Activated T-cell treated with anti-CD3 and anti-CD28 coated beads for 4 hours (primary cell): ENCODE measurements around the gene ITGB5.

Experiments used
- DNase-seq: peaks from one replicate; pipeline ENCODE4 v3.0.0-alpha.2; 2020

Gene ITGB5

GRCh38 chr3:124858275-124858674 lies 28.9 kb downstream of the ITGB5 start:
- DNase-seq = no peak

- no peak for DNase-seq
Observed at GRCh38 chr3:124856677-124857076, 30.5 kb downstream of the ITGB5 start.

GRCh38 chr3:124854009-124854408 lies 33.2 kb downstream of the ITGB5 start:
- no peak for DNase-seq

- no peak for DNase-seq
Observed at GRCh38 chr3:124853446-124853845, 33.7 kb downstream of the ITGB5 start.

- DNase-seq = no peak
Observed at GRCh38 chr3:124851905-124852304, 35.3 kb downstream of the ITGB5 start.

GRCh38 chr3:124851136-124851535 lies 36.0 kb downstream of the ITGB5 start:
- DNase-seq = no peak

GRCh38 chr3:124850633-124851032 lies 36.5 kb downstream of the ITGB5 start:
- no peak for DNase-seq

- no peak for DNase-seq
Observed at GRCh38 chr3:124850212-124850611, 37.0 kb downstream of the ITGB5 start.

- no peak for DNase-seq
Observed at GRCh38 chr3:124848300-124848699, 38.9 kb downstream of the ITGB5 start.

- DNase-seq = no peak
Observed at GRCh38 chr3:124847863-124848262, 39.3 kb downstream of the ITGB5 start.

GRCh38 chr3:124847051-124847450 lies 40.1 kb downstream of the ITGB5 start:
- no peak for DNase-seq

- DNase-seq = no peak
Observed at GRCh38 chr3:124846189-124846588, 41.0 kb downstream of the ITGB5 start.

GRCh38 chr3:124845406-124845805 lies 41.8 kb downstream of the ITGB5 start:
- DNase-seq = no peak

- no peak for DNase-seq
Observed at GRCh38 chr3:124843506-124844177, 43.5 kb downstream of the ITGB5 start.

GRCh38 chr3:124843047-124843446 lies 44.1 kb downstream of the ITGB5 start:
- DNase-seq = no peak

- no peak for DNase-seq
Observed at GRCh38 chr3:124841517-124841916, 45.6 kb downstream of the ITGB5 start.

- no peak for DNase-seq
Observed at GRCh38 chr3:124840331-124840730, 46.8 kb downstream of the ITGB5 start.

GRCh38 chr3:124839896-124840295 lies 47.3 kb downstream of the ITGB5 start:
- no peak for DNase-seq

GRCh38 chr3:124838963-124839362 lies 48.2 kb downstream of the ITGB5 start:
- no peak for DNase-seq

GRCh38 chr3:124837730-124838186 lies 49.4 kb downstream of the ITGB5 start:
- no peak for DNase-seq

- no peak for DNase-seq
Observed at GRCh38 chr3:124837065-124837464, 50.1 kb downstream of the ITGB5 start.

GRCh38 chr3:124836448-124836847 lies 50.7 kb downstream of the ITGB5 start:
- DNase-seq = no peak

- DNase-seq = peak; percentile 23
Observed at GRCh38 chr3:124834723-124835718, 52.1 kb downstream of the ITGB5 start.
